Neural crest cell (in vitro differentiated cells): ENCODE results near the gene SEPTIN5. TPM values are rescaled to one million over a fixed set of nuclear protein-coding genes. Genes with fewer than 3 reads are reported as not detected.

Experiments used
- DNase-seq: peaks from one replicate; pipeline ENCODE4 v3.0.0; 2021; ENCODE audit warnings: low read depth, mixed read lengths, low spot score
- H3K27ac Mint-ChIP-seq: one replicate; pipeline ENCODE4 v1.8.0; 2021; ENCODE audit warnings: mild to moderate bottlenecking, mixed read lengths; ENCODE audit not compliant: unreplicated experiment
- H3K27me3 Mint-ChIP-seq: 2 replicates; pipeline ENCODE4 v1.8.0; 2021; ENCODE audit warnings: low read depth, mild to moderate bottlenecking, mixed read lengths
- H3K36me3 Mint-ChIP-seq: 2 replicates; pipeline ENCODE4 v1.8.0; 2021; ENCODE audit warnings: low read depth, mild to moderate bottlenecking, mixed read lengths
- H3K4me1 Mint-ChIP-seq: 2 replicates; pipeline ENCODE4 v1.8.0; 2021; ENCODE audit warnings: mixed read lengths
- H3K4me3 Mint-ChIP-seq: one replicate; pipeline ENCODE4 v1.8.0; 2021; ENCODE audit warnings: mild to moderate bottlenecking, mixed read lengths
- H3K9me3 Mint-ChIP-seq: 2 replicates; pipeline ENCODE4 v1.8.0; 2021; ENCODE audit warnings: mixed read lengths
- total RNA-seq: library from RNA; stranded (reverse); gene quantifications from 2 replicates; pipeline ENCODE4 v1.2.1, GENCODE V29; 2021
- TF ChIP-seq, protein P1 (sequence below): fragments of 200-600 bp; sonication (generic); conservative IDR thresholded peaks from 2 replicates; pipeline ENCODE4 v1.5.0; 2021; ENCODE audit warnings: antibody characterized with exemption, mild to moderate bottlenecking

Gene SEPTIN5
- total RNA-seq, 1 donor from 2014 or later: 30.2 TPM

DNA sequence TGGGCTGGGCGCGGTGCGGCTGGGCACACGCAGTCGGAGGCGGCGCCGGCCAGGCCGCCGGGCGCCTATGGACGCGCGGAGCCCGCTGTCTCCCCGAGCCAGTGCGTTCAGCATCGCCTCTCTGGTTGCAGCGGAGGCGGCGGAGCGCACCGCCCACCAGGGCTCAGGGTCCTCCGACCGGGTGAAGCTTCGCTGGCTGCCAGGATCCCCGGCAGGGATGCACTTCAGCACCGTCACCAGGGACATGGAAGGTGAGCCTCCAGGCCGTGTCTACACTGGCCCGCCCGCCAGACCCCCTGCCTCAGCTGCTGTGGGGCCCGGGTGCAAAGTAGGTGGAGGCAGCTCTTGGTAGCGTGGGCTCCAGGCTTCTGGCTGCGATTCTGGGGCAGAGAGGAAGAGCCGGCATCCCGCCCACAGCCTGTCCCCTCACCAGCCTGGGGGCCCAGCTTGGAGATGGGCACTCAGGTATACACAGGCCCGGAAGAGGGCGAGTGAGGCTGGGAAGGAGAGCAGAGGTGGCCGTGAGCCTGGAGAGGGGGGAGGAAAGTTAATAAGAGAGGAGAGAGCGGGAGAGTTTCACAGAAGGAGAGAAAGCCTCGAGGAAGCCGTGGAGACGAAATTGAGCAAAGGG, 45.2 kb downstream of the SEPTIN5 start:
- H3K4me1 Mint-ChIP-seq: peaks cover 12% of the 10 kb centered on the region
- no peaks in the 10 kb centered on the region for H3K9me3 Mint-ChIP-seq
- H3K27ac Mint-ChIP-seq: no peak overlapping the region
- DNase-seq: no peak
- no peaks in the 10 kb centered on the region for H3K36me3 Mint-ChIP-seq
- H3K27me3 Mint-ChIP-seq: peaks cover 87% of the 10 kb centered on the region
- peak overlapping the region; percentile 64 for H3K4me3 Mint-ChIP-seq
- TF ChIP-seq, protein P1, sequence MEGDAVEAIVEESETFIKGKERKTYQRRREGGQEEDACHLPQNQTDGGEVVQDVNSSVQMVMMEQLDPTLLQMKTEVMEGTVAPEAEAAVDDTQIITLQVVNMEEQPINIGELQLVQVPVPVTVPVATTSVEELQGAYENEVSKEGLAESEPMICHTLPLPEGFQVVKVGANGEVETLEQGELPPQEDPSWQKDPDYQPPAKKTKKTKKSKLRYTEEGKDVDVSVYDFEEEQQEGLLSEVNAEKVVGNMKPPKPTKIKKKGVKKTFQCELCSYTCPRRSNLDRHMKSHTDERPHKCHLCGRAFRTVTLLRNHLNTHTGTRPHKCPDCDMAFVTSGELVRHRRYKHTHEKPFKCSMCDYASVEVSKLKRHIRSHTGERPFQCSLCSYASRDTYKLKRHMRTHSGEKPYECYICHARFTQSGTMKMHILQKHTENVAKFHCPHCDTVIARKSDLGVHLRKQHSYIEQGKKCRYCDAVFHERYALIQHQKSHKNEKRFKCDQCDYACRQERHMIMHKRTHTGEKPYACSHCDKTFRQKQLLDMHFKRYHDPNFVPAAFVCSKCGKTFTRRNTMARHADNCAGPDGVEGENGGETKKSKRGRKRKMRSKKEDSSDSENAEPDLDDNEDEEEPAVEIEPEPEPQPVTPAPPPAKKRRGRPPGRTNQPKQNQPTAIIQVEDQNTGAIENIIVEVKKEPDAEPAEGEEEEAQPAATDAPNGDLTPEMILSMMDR: no peak

- Mint-ChIP-seq H3K4me1 (peaks cover 15% of the 10 kb centered on the region), H3K36me3 (no peaks in the 10 kb centered on the region), H3K27me3 (peaks cover 87% of the 10 kb centered on the region), H3K27ac (no peak within 1 kb of the TSS), H3K4me3 (peak within 1 kb of the TSS; percentile 76), H3K9me3 (no peaks in the 10 kb centered on the region)
- DNase-seq: no peak
- TF ChIP-seq, protein P1: no peak
Measured at GRCh38 chr22:19760058-19760950, 46.0 kb downstream of the SEPTIN5 start, which contains the start of gene TBX1. Gene TBX1, plus strand, starts transcription at chr22:19760778. Its CDS starts 66 bp downstream, at chr22:19760844.

DNA sequence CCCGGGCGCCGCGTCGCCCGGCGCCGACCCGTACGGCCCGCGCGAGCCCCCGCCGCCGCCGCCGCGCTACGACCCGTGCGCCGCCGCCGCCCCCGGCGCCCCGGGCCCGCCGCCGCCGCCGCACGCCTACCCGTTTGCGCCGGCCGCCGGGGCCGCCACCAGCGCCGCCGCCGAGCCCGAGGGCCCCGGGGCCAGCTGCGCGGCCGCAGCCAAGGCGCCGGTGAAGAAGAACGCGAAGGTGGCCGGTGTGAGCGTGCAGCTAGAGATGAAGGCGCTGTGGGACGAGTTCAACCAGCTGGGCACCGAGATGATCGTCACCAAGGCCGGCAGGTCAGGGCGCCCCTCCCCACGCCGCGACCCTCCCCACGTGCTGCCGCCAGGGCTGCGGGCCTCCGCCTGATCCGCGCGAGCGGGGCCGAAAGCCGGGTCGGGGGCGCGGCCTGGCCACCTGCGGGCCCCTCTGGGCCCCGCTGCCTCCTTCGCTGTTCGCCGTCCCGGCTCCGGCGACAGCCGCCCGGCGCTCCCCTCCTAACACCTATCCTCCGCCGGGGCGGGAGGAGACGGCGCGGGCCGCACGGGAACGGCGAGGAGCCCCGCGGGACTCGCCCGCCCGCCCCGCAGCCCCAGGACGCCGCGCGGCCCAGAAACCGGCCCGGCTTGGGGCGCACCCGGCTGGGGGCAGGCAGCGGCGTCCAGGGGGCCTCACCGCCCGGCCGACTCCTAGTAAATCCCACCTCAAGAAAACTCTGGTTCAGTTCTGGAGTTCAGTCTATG, 46.8 kb downstream of the SEPTIN5 start:
- H3K9me3 Mint-ChIP-seq: no peaks in the 10 kb centered on the region
- TF ChIP-seq, protein P1: no peak
- peaks cover 15% of the 10 kb centered on the region for H3K4me1 Mint-ChIP-seq
- no peaks in the 10 kb centered on the region for H3K36me3 Mint-ChIP-seq
- no peak overlapping the region for H3K27ac Mint-ChIP-seq
- H3K4me3 Mint-ChIP-seq: peak overlapping the region; percentile 76
- DNase-seq: no peak
- peaks cover 83% of the 10 kb centered on the region for H3K27me3 Mint-ChIP-seq

- TF ChIP-seq, protein P1: no peak
- H3K9me3 Mint-ChIP-seq: no peaks in the 10 kb centered on the region
- no peaks in the 10 kb centered on the region for H3K36me3 Mint-ChIP-seq
- peaks cover 15% of the 10 kb centered on the region for H3K4me1 Mint-ChIP-seq
- H3K27ac Mint-ChIP-seq: no peak overlapping the region
- peaks cover 82% of the 10 kb centered on the region for H3K27me3 Mint-ChIP-seq
- peak overlapping the region; percentile 76 for H3K4me3 Mint-ChIP-seq
- DNase-seq: no peak
Measured at GRCh38 chr22:19761725-19762567, 47.6 kb downstream of the SEPTIN5 start.
